ENCODE measurements around the gene BAZ2B.

Gene BAZ2B

GRCh38 chr2:159518321-159519005, 97.9 kb downstream of the BAZ2B start:
- peaks cover 15% of the 10 kb centered on the region; the same call in 1 of the 2 replicates for H3K4me1 ChIP-seq (ENCODE audit: insufficient read depth, low read length)

GRCh38 chr2:159516241-159516758, 100.0 kb downstream of the BAZ2B start:
- Histone ChIP-seq H3K36me3 (ENCODE audit: insufficient read depth, low read depth, low read length) (no peaks in the 10 kb centered on the region), H3K4me1 (ENCODE audit: insufficient read depth, low read length) (peaks cover 15% of the 10 kb centered on the region; the same call in 1 of the 2 replicates), H3K9me3 (ENCODE audit: insufficient read depth, low read depth, low read length) (no peaks in the 10 kb centered on the region; the same call in 1 of the 2 replicates), H3K27me3 (ENCODE audit: insufficient read depth, low read length) (no peaks in the 10 kb centered on the region), H3K9ac (ENCODE audit: low read depth, low read length) (peak overlapping the region; percentile 40; the same call in 1 of the 2 replicates), H3K27ac (ENCODE audit: low read length) (no peak overlapping the region), H3K4me3 (ENCODE audit: low read length) (peak overlapping the region; percentile 46; the same call in 1 of the 2 replicates)

More at GRCh38 chr2:159518321-159519005, 97.9 kb downstream of the BAZ2B start:
- Histone ChIP-seq H3K4me3 (ENCODE audit: low read length) (no peak overlapping the region), H3K36me3 (ENCODE audit: insufficient read depth, low read depth, low read length) (no peaks in the 10 kb centered on the region), H3K27ac (ENCODE audit: low read length) (no peak overlapping the region), H3K9ac (ENCODE audit: low read depth, low read length) (no peak overlapping the region), H3K9me3 (ENCODE audit: insufficient read depth, low read depth, low read length) (no peaks in the 10 kb centered on the region; the same call in 1 of the 2 replicates), H3K27me3 (ENCODE audit: insufficient read depth, low read length) (no peaks in the 10 kb centered on the region)

GRCh38 chr2:159515441-159515840, 100.9 kb downstream of the BAZ2B start:
- H3K9ac ChIP-seq (ENCODE audit: low read depth, low read length), result no peak overlapping the region
- no peaks in the 10 kb centered on the region; the same call in 1 of the 2 replicates for H3K9me3 ChIP-seq (ENCODE audit: insufficient read depth, low read depth, low read length)
- H3K36me3 ChIP-seq (ENCODE audit: insufficient read depth, low read depth, low read length), result no peaks in the 10 kb centered on the region
- H3K4me3 ChIP-seq (ENCODE audit: low read length), result no peak overlapping the region
- peaks cover 15% of the 10 kb centered on the region; the same call in 1 of the 2 replicates for H3K4me1 ChIP-seq (ENCODE audit: insufficient read depth, low read length)
- H3K27ac ChIP-seq (ENCODE audit: low read length), result no peak overlapping the region
- no peaks in the 10 kb centered on the region for H3K27me3 ChIP-seq (ENCODE audit: insufficient read depth, low read length)

- H3K4me1 ChIP-seq (ENCODE audit: insufficient read depth, low read length), result peaks cover 15% of the 10 kb centered on the region; the same call in 1 of the 2 replicates
- no peak overlapping the region for H3K27ac ChIP-seq (ENCODE audit: low read length)
- no peak overlapping the region for H3K4me3 ChIP-seq (ENCODE audit: low read length)
- no peaks in the 10 kb centered on the region for H3K9me3 ChIP-seq (ENCODE audit: insufficient read depth, low read depth, low read length)
- H3K27me3 ChIP-seq (ENCODE audit: insufficient read depth, low read length), result no peaks in the 10 kb centered on the region
- no peaks in the 10 kb centered on the region for H3K36me3 ChIP-seq (ENCODE audit: insufficient read depth, low read depth, low read length)
- no peak overlapping the region for H3K9ac ChIP-seq (ENCODE audit: low read depth, low read length)
Measured at GRCh38 chr2:159513745-159514144, 102.6 kb downstream of the BAZ2B start.

- H3K4me3 ChIP-seq (ENCODE audit: low read length), result no peak overlapping the region
- no peak overlapping the region for H3K27ac ChIP-seq (ENCODE audit: low read length)
- H3K9ac ChIP-seq (ENCODE audit: low read depth, low read length), result no peak overlapping the region
- no peaks in the 10 kb centered on the region for H3K4me1 ChIP-seq (ENCODE audit: insufficient read depth, low read length)
- H3K27me3 ChIP-seq (ENCODE audit: insufficient read depth, low read length), result no peaks in the 10 kb centered on the region
- H3K36me3 ChIP-seq (ENCODE audit: insufficient read depth, low read depth, low read length), result no peaks in the 10 kb centered on the region
- H3K9me3 ChIP-seq (ENCODE audit: insufficient read depth, low read depth, low read length), result no peaks in the 10 kb centered on the region
Measured at GRCh38 chr2:159508140-159508539, 108.2 kb downstream of the BAZ2B start.

- no peak overlapping the region for H3K9ac ChIP-seq (ENCODE audit: low read depth, low read length)
- H3K27me3 ChIP-seq (ENCODE audit: insufficient read depth, low read length), result no peaks in the 10 kb centered on the region
- H3K27ac ChIP-seq (ENCODE audit: low read length), result no peak overlapping the region
- H3K9me3 ChIP-seq (ENCODE audit: insufficient read depth, low read depth, low read length), result no peaks in the 10 kb centered on the region
- no peaks in the 10 kb centered on the region for H3K4me1 ChIP-seq (ENCODE audit: insufficient read depth, low read length)
- no peak overlapping the region for H3K4me3 ChIP-seq (ENCODE audit: low read length)
- no peaks in the 10 kb centered on the region for H3K36me3 ChIP-seq (ENCODE audit: insufficient read depth, low read depth, low read length)
Measured at GRCh38 chr2:159506764-159507440, 109.4 kb downstream of the BAZ2B start.

- Histone ChIP-seq H3K27me3 (ENCODE audit: insufficient read depth, low read length) (no peaks in the 10 kb centered on the region), H3K4me3 (ENCODE audit: low read length) (no peak overlapping the region), H3K9ac (ENCODE audit: low read depth, low read length) (no peak overlapping the region), H3K27ac (ENCODE audit: low read length) (no peak overlapping the region), H3K4me1 (ENCODE audit: insufficient read depth, low read length) (no peaks in the 10 kb centered on the region), H3K36me3 (ENCODE audit: insufficient read depth, low read depth, low read length) (no peaks in the 10 kb centered on the region), H3K9me3 (ENCODE audit: insufficient read depth, low read depth, low read length) (no peaks in the 10 kb centered on the region)
Measured at GRCh38 chr2:159506202-159506601, 110.1 kb downstream of the BAZ2B start.

GRCh38 chr2:159505196-159505595, 111.2 kb downstream of the BAZ2B start:
- Histone ChIP-seq H3K9ac (ENCODE audit: low read depth, low read length) (no peak overlapping the region), H3K27ac (ENCODE audit: low read length) (no peak overlapping the region), H3K4me3 (ENCODE audit: low read length) (no peak overlapping the region), H3K4me1 (ENCODE audit: insufficient read depth, low read length) (no peaks in the 10 kb centered on the region), H3K9me3 (ENCODE audit: insufficient read depth, low read depth, low read length) (no peaks in the 10 kb centered on the region), H3K27me3 (ENCODE audit: insufficient read depth, low read length) (no peaks in the 10 kb centered on the region), H3K36me3 (ENCODE audit: insufficient read depth, low read depth, low read length) (no peaks in the 10 kb centered on the region)

- Histone ChIP-seq H3K4me3 (ENCODE audit: low read length) (no peak overlapping the region), H3K27ac (ENCODE audit: low read length) (no peak overlapping the region), H3K9me3 (ENCODE audit: insufficient read depth, low read depth, low read length) (no peaks in the 10 kb centered on the region), H3K4me1 (ENCODE audit: insufficient read depth, low read length) (no peaks in the 10 kb centered on the region), H3K9ac (ENCODE audit: low read depth, low read length) (no peak overlapping the region), H3K27me3 (ENCODE audit: insufficient read depth, low read length) (no peaks in the 10 kb centered on the region), H3K36me3 (ENCODE audit: insufficient read depth, low read depth, low read length) (no peaks in the 10 kb centered on the region)
Measured at GRCh38 chr2:159501743-159502142, 114.6 kb downstream of the BAZ2B start.

GRCh38 chr2:159497847-159498246, 118.5 kb downstream of the BAZ2B start:
- Histone ChIP-seq H3K9ac (ENCODE audit: low read depth, low read length) (no peak overlapping the region), H3K27ac (ENCODE audit: low read length) (no peak overlapping the region), H3K36me3 (ENCODE audit: insufficient read depth, low read depth, low read length) (no peaks in the 10 kb centered on the region), H3K4me1 (ENCODE audit: insufficient read depth, low read length) (no peaks in the 10 kb centered on the region; the same call in 1 of the 2 replicates), H3K4me3 (ENCODE audit: low read length) (no peak overlapping the region), H3K27me3 (ENCODE audit: insufficient read depth, low read length) (no peaks in the 10 kb centered on the region), H3K9me3 (ENCODE audit: insufficient read depth, low read depth, low read length) (no peaks in the 10 kb centered on the region)

GRCh38 chr2:159497256-159497655, 119.1 kb downstream of the BAZ2B start:
- H3K4me3 ChIP-seq (ENCODE audit: low read length), result no peak overlapping the region
- no peak overlapping the region for H3K27ac ChIP-seq (ENCODE audit: low read length)
- no peaks in the 10 kb centered on the region for H3K27me3 ChIP-seq (ENCODE audit: insufficient read depth, low read length)
- no peak overlapping the region for H3K9ac ChIP-seq (ENCODE audit: low read depth, low read length)
- H3K4me1 ChIP-seq (ENCODE audit: insufficient read depth, low read length), result no peaks in the 10 kb centered on the region; the same call in 1 of the 2 replicates
- H3K36me3 ChIP-seq (ENCODE audit: insufficient read depth, low read depth, low read length), result no peaks in the 10 kb centered on the region
- H3K9me3 ChIP-seq (ENCODE audit: insufficient read depth, low read depth, low read length), result no peaks in the 10 kb centered on the region

- no peaks in the 10 kb centered on the region for H3K27me3 ChIP-seq (ENCODE audit: insufficient read depth, low read length)
- H3K4me1 ChIP-seq (ENCODE audit: insufficient read depth, low read length), result no peaks in the 10 kb centered on the region; the same call in 1 of the 2 replicates
- H3K9ac ChIP-seq (ENCODE audit: low read depth, low read length), result no peak overlapping the region
Measured at GRCh38 chr2:159489476-159489875, 126.9 kb downstream of the BAZ2B start.

More at GRCh38 chr2:159489476-159489875, 126.9 kb downstream of the BAZ2B start:
- no peak overlapping the region for H3K4me3 ChIP-seq (ENCODE audit: low read length)
- no peaks in the 10 kb centered on the region for H3K36me3 ChIP-seq (ENCODE audit: insufficient read depth, low read depth, low read length)
- H3K27ac ChIP-seq (ENCODE audit: low read length), result no peak overlapping the region
- no peaks in the 10 kb centered on the region for H3K9me3 ChIP-seq (ENCODE audit: insufficient read depth, low read depth, low read length)

All from iPS-20b (cell line).